GM19463 (cell line): ENCODE measurements around the gene PDZD2.
"Not testable (repeated sequence)": the region's sequence is repeated elsewhere in the genome, so short reads cannot be mapped to it uniquely, and the experiment has no call there.

Experiments used
- ATAC-seq: cut with Tn5 transposase; IDR thresholded peaks from one replicate; pipeline ENCODE4 v1.9.1; 2021; ENCODE audit warnings: mild to moderate bottlenecking, moderate library complexity; ENCODE audit not compliant: unreplicated experiment

Gene PDZD2

GRCh38 chr5:31962871-31963307, 324.0 kb downstream of the PDZD2 start:
- ATAC-seq = no peak

- no peak for ATAC-seq
These were observed 324.6 kb downstream of the PDZD2 start for GRCh38 chr5:31963358-31964006.

- ATAC-seq = no peak
These were observed 325.1 kb downstream of the PDZD2 start for GRCh38 chr5:31964007-31964360.

GRCh38 chr5:31965227-31965626, 326.3 kb downstream of the PDZD2 start:
- ATAC-seq = no peak

DNA sequence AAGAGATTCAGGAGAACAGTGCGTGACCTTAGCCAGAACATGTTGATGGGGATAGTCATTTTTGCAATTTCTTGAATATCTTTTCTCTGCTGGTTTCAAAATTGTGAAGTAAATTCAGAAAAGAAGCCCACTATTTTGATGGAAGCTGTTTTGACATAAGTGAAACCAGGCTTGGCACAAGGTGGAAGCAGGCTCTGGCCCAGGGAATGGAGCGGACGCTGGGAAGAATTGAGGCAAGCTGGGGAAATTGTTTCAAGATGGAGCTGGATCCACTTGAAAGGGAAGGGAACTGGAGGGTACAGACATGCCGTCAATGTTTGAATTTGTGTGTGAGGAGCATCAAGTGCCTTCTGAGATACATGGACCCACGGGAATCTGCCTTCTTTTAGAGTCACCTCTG, 328.0 kb downstream of the PDZD2 start:
- no peak for ATAC-seq

DNA sequence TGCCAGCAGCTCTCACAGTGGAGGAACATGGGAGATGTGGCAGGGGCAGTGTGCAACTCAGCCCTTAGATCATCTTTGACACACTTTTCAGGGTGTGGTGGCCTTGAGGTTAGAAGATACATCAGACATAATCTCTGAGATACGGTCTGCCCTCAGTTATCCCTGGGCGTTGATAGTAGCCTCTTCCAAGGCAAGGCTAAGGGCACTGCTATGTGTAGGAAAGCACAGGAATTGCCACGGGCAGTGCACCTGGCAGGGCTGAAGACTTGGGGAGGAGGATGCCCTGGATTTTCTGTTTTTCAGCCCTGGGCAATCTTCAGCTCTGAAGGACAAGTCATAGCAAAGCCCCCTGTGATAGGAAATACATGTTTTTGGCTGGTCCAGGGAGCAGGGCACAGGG, 328.5 kb downstream of the PDZD2 start:
- ATAC-seq = no peak

DNA sequence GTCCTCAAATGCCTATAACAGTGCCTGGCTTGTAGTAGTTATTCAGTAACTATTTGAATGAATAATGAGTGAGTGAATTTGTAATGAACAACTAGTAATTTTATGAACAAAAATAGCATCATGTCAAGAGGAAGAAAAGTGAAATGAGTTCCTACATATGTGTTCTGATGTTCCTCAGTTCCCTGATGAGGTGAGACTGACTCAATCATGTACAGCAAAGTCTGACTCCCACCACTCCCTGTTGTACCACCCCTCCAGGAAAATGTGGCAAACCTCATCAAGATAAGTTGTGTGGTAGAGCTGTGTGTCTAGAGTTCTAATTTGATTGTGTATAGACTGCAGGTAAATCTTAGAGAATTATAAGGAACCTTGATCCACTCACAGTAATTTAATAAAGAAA, 333.6 kb downstream of the PDZD2 start:
- ATAC-seq = peak; percentile 44

DNA sequence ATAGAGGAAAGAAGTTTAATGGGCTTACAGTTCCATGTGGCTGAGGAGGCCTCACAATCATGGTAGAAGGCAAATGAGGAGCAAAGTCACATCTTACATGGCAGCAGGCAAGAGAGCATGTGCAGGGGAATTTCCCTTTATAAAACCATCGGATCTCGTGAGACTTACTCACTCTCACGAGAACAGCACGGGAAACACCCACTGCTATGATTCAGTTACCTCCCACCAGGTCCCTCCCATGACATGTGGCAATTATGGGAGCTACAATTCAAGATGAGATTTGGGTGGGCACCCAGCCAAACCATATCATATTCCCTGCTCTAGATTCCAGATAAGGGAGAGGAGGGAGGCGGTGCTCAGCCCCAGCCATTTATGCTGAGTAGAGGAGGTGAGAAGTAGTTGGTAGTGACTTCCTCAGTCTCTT, 336.3 kb downstream of the PDZD2 start:
- ATAC-seq = not testable (repeated sequence)

DNA sequence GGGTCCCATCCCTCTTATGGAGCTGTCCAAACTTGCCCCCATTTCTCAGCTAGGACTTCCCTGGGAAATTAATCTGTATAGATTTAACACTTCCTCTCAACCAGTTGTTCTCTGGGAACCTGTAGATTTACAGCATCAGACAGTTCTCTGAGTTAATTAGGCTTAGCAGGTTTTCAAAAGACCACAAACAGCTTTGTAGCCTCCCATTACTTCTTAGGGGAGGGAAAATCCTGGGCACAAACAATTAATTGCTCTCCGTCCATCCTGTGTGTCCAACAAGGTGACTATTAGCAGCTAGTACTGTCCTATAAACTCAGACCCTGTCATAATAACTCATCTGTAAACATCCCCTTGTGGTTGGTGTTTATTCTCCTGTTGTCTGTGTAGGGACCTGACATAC, 337.2 kb downstream of the PDZD2 start:
- ATAC-seq = no peak

- ATAC-seq = no peak
These were observed 342.5 kb downstream of the PDZD2 start for GRCh38 chr5:31981361-31981945.

DNA sequence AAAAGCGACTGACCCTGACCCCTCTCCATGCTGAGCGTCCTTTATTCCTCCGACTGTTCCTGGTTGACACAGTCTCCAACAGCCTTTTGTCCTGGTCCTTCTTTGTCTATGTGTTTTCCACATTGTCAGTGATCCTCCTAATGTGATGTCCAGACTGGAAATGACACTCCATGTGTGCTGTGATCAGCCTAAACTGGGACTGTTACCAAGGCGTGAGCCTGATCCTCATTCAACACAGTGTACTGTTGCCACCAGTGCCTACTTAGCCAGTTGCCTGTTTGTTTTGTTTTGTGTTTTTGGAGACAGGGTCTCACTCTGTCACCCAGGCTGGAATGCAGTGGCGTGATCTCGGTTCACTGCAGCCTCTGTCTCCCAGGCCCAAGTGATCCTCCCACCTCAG, 343.1 kb downstream of the PDZD2 start:
- no peak for ATAC-seq

GRCh38 chr5:31982621-31983020, 343.7 kb downstream of the PDZD2 start:
- ATAC-seq = no peak

- ATAC-seq = no peak
These were observed 344.9 kb downstream of the PDZD2 start for GRCh38 chr5:31983851-31984250.

GRCh38 chr5:31984691-31985090, 345.8 kb downstream of the PDZD2 start:
- no peak for ATAC-seq

DNA sequence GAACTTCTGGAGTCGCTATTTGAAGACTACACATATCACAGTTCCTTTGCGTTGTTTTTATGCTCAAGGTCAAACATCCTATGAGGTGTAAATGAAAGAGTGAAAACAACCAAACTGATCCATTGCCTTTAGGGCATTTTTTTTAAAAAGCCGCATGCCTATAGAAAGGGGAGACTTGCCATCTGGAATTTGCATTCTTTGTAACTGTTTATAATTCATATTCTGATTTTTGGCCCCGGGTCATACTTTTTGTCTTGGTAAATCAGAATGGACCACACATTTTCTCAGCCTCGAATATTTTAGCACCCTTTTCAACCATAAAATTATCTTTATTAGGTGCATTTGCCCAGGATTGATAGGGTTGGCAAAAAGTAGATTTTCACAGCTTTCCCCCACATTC, 347.2 kb downstream of the PDZD2 start:
- ATAC-seq = no peak

GRCh38 chr5:31987985-31988710, 349.2 kb downstream of the PDZD2 start:
- ATAC-seq = no peak

- ATAC-seq = no peak
These were observed 351.2 kb downstream of the PDZD2 start for GRCh38 chr5:31990081-31990650.

DNA sequence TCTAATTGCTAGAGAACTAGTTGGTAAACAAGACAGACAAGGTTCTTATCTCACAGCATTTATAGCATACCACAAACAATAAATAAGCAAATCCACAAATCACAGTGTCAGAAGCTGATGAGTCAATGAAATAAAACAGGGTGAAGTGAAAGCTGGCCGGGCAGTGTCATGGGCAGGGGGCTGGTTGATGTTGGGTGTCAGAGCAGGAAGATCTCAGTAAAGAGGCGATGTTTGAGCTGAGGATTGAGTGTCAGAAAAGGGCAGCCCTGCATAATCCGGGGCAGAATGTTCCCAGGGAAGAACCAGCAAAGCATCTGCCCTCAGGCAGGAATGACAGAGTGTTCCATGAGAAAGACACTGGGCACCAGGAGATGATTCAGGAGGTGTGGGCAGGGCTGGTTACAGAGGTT, 351.8 kb downstream of the PDZD2 start:
- ATAC-seq = no peak

DNA sequence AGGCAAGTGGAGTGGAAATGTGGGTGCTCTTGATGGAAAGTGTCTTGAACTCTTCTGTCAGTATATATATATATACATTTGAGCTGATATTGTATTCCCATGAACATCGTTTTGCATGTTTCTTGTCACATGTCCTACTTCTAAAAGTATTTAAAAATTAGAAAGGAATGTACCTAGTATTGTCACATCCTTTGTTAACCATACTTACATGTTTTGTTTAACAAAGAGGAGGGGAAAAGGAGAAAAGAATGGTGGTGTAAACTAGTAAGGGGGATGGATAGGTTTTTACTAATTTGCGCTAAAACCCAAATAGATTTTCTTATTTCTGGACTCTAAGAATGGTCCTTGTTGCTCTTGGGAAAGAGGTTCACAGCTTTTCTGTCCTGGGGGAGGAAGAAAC, 353.4 kb downstream of the PDZD2 start:
- ATAC-seq = no peak

DNA sequence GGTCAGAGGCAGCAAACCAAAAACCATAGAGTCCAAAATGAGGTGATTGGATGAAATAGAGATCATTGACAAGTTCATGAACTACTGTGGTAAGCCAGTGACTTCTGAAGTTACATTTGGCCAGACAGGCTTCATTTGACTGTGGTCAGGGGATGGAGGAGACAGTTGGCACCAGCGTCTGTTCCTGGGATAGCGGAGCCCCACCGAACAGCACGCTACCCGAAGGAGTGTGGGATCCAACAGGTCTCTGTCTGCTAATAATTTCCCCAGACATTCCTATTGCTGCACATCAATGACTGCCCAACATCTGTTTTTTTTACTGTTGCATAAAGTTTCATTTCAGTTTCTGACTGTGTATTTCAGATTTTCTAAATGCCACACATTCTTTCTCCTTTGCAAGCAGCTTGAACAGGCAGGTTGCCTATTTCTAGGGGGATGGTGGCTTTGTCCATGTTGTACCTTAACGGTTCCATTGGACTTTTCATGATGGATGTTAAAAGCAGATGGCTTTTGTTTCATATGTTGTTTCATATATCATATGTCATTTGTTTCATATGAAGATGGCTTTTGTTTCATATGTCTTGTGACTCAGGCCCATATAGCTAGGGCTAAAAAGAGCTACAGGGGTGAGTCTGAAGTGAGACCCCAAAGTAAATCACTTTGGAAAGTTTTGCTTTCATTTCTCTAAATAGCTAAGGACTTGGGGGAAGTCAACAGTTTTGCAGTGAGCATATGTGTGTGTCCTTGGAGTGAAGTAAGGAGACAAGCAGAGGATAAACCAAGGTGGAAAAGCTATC, 354.4 kb downstream of the PDZD2 start:
- peak; percentile 48 for ATAC-seq

- ATAC-seq = peak; percentile 74
These were observed 356.1 kb downstream of the PDZD2 start for GRCh38 chr5:31995006-31995405.
